GM19035 (cell line): ENCODE data around the gene MN1.

Experiments used
- ATAC-seq: cut with Tn5 transposase; IDR thresholded peaks from one replicate; pipeline ENCODE4 v1.9.1; 2021; ENCODE audit not compliant: unreplicated experiment

Gene MN1

DNA sequence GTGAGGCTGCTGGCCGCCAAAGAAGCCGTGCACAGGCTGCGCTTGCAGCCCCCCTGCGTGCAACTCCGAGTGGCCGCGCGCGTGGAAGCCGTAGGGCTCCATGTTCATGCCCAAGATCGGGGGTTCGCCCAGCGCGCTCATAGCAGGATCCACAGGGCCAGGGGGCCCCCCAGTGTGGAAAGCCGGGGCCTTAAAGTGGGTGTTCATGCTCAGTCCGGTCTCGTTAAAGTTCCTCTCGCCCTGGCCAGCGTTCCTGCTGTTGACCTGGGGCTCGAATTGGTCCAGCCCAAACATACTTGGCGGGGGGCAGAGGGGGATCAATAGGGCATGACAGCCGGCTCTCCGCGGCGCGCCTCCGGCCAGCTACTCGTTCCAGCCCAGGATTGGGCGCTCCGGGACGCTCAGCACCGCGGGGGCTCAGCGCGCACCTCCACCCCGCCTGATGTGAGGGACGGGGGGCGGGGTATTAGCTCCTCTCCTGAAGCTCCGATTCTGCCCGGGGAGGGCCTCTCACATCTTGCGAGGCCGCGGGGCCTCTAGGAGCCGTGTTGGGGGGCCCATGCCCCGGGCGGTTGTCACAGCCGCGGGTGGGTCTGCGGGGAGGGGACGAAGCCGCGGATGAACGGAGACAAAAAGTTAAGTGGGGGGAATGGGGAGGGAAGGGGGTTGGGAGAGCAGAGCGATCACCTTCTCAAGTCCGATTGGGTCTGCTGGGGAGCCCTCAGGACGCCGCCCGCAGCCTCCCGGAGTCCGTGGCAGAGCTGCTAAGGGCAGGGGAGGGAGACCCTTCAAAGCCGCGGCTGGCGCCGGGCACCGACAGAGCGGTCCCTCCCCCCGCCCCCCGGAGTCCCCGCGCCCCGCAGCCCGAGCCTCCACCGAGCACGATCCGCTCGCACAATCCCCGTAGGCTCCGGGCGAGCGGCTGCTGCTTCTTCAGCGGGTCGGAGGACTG, 1.0 kb downstream of the MN1 start:
- no peak for ATAC-seq

DNA sequence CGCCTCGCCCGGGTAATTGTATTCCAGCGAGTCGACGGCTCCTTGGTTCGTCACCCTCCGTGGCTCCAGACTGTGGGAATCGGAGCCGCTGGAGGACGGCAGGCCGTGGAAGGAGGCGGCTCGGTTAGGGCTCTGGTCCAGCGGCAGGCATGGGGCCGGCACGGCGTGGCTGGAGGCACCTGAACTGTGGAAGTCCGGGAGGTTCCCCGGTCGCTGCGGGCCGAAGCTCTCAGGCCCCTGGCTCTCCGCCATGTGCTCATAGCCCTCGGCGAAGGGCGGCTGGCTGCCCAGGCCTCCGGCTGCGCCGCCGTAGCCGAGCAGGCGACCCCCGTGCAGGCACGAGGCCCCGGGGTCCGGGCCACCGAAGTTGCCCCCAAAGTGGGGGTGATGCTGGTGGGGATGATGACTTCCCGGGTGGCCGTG, 1.7 kb downstream of the MN1 start:
- no peak for ATAC-seq

- ATAC-seq = no peak
These were observed 2.3 kb downstream of the MN1 start for GRCh38 chr22:27799015-27799826.

- ATAC-seq = no peak
These were observed 3.0 kb downstream of the MN1 start for GRCh38 chr22:27798511-27799014.

- ATAC-seq = no peak
These were observed 3.8 kb downstream of the MN1 start for GRCh38 chr22:27797520-27798391.

- ATAC-seq = no peak
These were observed 4.6 kb downstream of the MN1 start for GRCh38 chr22:27796829-27797519.

- ATAC-seq = no peak
These were observed 5.6 kb downstream of the MN1 start for GRCh38 chr22:27795696-27796517.

DNA sequence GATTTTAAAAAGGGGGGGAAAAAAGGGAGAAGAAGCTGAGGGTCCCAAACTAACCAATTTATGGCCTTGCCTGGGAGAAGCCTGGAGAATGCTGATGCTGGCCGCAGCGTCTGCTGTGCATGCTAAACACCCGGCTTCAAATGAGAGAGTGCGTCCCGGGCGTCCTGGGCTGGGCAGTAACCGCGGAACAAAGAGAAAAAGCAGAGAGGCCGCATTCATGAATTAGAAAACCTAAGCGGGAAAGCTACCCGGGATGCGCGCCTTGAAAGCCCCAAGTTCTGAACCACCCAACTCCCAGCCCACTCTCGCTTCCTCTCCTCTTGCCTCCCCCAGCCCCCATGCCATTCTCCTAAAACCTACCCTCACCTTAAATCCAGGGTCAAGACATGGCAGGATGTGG, 6.5 kb downstream of the MN1 start:
- no peak for ATAC-seq

DNA sequence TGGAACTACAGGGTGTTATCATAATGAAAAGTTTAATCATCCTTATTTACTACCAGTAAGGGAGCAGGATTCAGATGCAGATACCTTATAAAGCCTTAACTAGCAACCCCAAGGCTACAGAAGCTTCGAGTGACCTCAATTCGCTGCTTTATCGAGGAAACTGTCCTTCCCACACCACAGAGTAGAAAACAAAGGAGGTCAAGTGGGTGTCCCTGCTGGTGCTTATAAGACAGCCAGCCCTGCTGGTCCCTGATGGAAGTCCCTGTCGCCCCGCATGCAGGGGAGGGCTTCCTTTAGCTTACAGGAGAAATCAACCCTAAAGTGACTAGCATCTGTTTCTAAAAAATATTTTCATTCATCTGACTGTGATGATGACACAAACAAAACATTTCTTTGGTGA, 7.3 kb downstream of the MN1 start:
- no peak for ATAC-seq

- no peak for ATAC-seq
These were observed 8.0 kb downstream of the MN1 start for GRCh38 chr22:27793576-27793975.

DNA sequence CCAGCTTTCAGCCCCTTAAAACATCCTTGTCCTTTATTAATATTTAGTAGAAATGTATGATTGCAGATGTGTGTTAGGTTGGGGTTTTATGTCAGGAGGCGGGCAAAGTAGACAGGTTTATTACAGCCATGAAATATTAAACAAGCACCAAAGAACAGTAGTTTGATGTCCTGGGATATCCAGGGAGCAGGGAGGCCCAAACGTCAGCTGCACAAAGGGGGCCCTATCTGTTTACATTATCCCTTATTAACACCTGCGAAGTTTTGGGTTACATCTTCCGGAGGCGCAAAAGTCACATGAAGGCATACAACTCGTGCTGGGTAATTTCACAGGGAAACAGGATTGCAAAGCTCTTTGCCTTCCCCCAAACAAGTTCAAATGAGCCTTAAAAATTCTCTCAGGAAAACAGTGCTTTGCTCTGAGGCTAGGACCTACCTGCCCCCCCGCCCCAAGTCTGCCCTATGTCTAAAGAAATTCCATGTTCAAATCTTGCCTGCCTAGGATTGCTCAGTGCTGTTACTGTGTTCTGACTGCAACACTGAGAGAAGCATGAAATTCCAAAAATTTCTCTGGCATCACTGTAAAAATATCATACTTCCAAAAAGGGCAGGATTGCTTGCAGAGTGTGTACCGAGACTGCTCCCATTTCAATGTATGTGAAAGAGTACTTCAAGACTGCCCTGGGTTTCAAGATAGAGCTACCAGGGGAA, 8.9 kb downstream of the MN1 start:
- no peak for ATAC-seq

GRCh38 chr22:27791859-27792241, 9.7 kb downstream of the MN1 start:
- ATAC-seq = no peak

- ATAC-seq = no peak
These were observed 10.2 kb downstream of the MN1 start for GRCh38 chr22:27791159-27791858.

GRCh38 chr22:27790376-27791158, 11.0 kb downstream of the MN1 start:
- ATAC-seq = no peak

- ATAC-seq = no peak
These were observed 12.9 kb downstream of the MN1 start for GRCh38 chr22:27788500-27789288.

- no peak for ATAC-seq
These were observed 14.6 kb downstream of the MN1 start for GRCh38 chr22:27786965-27787364.
